SK-N-SH treated with all-trans-retinoic acid at 6 μM for 48 hours (cell line): ENCODE measurements around the gene ZNF12.

Experiments used
- ATAC-seq: fragments of 200-7000 bp; cut with Tn5 transposase; 3 replicates; pipeline ENCODE4 v1.9.1; 2020; ENCODE audit warnings: mild to moderate bottlenecking, moderate library complexity
- ARNTL ChIP-seq: fragments of 450-650 bp; formaldehyde crosslinking; IDR thresholded peaks from 2 replicates; pipeline ENCODE4 v1.5.0; 2020; ENCODE audit warnings: low read depth, mild to moderate bottlenecking, moderate library complexity, borderline replicate concordance
- BACH2 ChIP-seq: fragments of 250-450 bp; sonication (Bioruptor Pico); IDR thresholded peaks from 2 replicates; pipeline ENCODE4 v1.9.0; 2021; ENCODE audit warnings: mild to moderate bottlenecking, borderline replicate concordance
- CSDC2 ChIP-seq: fragments of 250-450 bp; sonication (Bioruptor Pico); IDR thresholded peaks from 2 replicates; pipeline ENCODE4 v1.5.0; 2020; ENCODE audit warnings: mild to moderate bottlenecking, moderate library complexity
- CSRNP3 ChIP-seq: fragments of 250-450 bp; sonication (Bioruptor Pico); IDR thresholded peaks from 2 replicates; pipeline ENCODE4 v1.5.1; 2021; ENCODE audit warnings: mild to moderate bottlenecking, moderate library complexity
- ESRRG ChIP-seq: fragments of 250-450 bp; sonication (Bioruptor Pico); IDR thresholded peaks from 2 replicates; pipeline ENCODE4 v1.6.1; 2021; ENCODE audit warnings: mild to moderate bottlenecking
- GLIS3 ChIP-seq: fragments of 250-450 bp; sonication (Bioruptor Pico); IDR thresholded peaks from 2 replicates; pipeline ENCODE4 v1.5.0; 2020; ENCODE audit warnings: mild to moderate bottlenecking, moderate library complexity
- ISL1 ChIP-seq: fragments of 250-450 bp; sonication (Bioruptor Pico); IDR thresholded peaks from 2 replicates; pipeline ENCODE4 v2.1.2; 2022; ENCODE audit warnings: mild to moderate bottlenecking, moderate library complexity
- OSR1 ChIP-seq: fragments of 250-450 bp; sonication (Bioruptor Pico); IDR thresholded peaks from 2 replicates; pipeline ENCODE4 v1.8.0; 2022; ENCODE audit warnings: moderate library complexity, mild to moderate bottlenecking, inconsistent platforms
- POU6F1 ChIP-seq: fragments of 250-450 bp; sonication (Bioruptor Pico); IDR thresholded peaks from 2 replicates; pipeline ENCODE4 v1.8.0; 2021; ENCODE audit warnings: low read depth, mild to moderate bottlenecking, moderate library complexity, borderline replicate concordance
- PPARA ChIP-seq: fragments of 250-450 bp; sonication (Bioruptor Pico); IDR thresholded peaks from 2 replicates; pipeline ENCODE4 v1.5.0; 2020; ENCODE audit warnings: mild to moderate bottlenecking, borderline replicate concordance
- RARB ChIP-seq: fragments of 250-450 bp; sonication (Bioruptor Pico); IDR thresholded peaks from 2 replicates; pipeline ENCODE4 v1.8.0; 2021; ENCODE audit warnings: mild to moderate bottlenecking, moderate library complexity
- SNAI2 ChIP-seq: fragments of 250-450 bp; sonication (Bioruptor Pico); IDR thresholded peaks from 2 replicates; pipeline ENCODE4 v1.5.0; 2020; ENCODE audit warnings: mild to moderate bottlenecking, moderate library complexity
- TCF4 ChIP-seq: fragments of 250-450 bp; sonication (Bioruptor Pico); IDR thresholded peaks from 2 replicates; pipeline ENCODE4 v1.8.0; 2021; ENCODE audit warnings: mild to moderate bottlenecking, moderate library complexity, borderline replicate concordance
- TOX ChIP-seq: fragments of 250-450 bp; sonication (Bioruptor Pico); IDR thresholded peaks from 2 replicates; pipeline ENCODE4 v1.8.0; 2021; ENCODE audit warnings: mild to moderate bottlenecking, moderate library complexity, borderline replicate concordance
- TSHZ2 ChIP-seq: fragments of 250-450 bp; sonication (Bioruptor Pico); IDR thresholded peaks from 2 replicates; pipeline ENCODE4 v1.5.0; 2020; ENCODE audit warnings: mild to moderate bottlenecking, moderate library complexity
- ZC3H10 ChIP-seq: fragments of 250-450 bp; sonication (Bioruptor Pico); IDR thresholded peaks from 2 replicates; pipeline ENCODE4 v1.5.1; 2021; ENCODE audit warnings: mild to moderate bottlenecking, moderate library complexity
- ZFP30 ChIP-seq: fragments of 450-650 bp; formaldehyde crosslinking; IDR thresholded peaks from 2 replicates; pipeline ENCODE4 v1.5.0; 2022; ENCODE audit warnings: mild to moderate bottlenecking, moderate library complexity
- ZNF565 ChIP-seq: fragments of 450-650 bp; formaldehyde crosslinking; conservative IDR thresholded peaks from 2 replicates; pipeline ENCODE4 v1.5.0; 2020; ENCODE audit warnings: low read depth, mild to moderate bottlenecking, moderate library complexity
- ZNF70 ChIP-seq: fragments of 450-650 bp; formaldehyde crosslinking; IDR thresholded peaks from 2 replicates; pipeline ENCODE4 v1.5.0; 2020; ENCODE audit warnings: mild to moderate bottlenecking, moderate library complexity
- ZNF8 ChIP-seq: fragments of 450-650 bp; formaldehyde crosslinking; IDR thresholded peaks from 2 replicates; pipeline ENCODE4 v1.5.0; 2020; ENCODE audit warnings: mild to moderate bottlenecking, moderate library complexity
- TF ChIP-seq, protein P1 (sequence below): fragments of 250-450 bp; sonication (Bioruptor Pico); IDR thresholded peaks from 2 replicates; pipeline ENCODE4 v1.5.1; 2020; ENCODE audit warnings: low read depth, mild to moderate bottlenecking, moderate library complexity

The ZNF12 gene

DNA sequence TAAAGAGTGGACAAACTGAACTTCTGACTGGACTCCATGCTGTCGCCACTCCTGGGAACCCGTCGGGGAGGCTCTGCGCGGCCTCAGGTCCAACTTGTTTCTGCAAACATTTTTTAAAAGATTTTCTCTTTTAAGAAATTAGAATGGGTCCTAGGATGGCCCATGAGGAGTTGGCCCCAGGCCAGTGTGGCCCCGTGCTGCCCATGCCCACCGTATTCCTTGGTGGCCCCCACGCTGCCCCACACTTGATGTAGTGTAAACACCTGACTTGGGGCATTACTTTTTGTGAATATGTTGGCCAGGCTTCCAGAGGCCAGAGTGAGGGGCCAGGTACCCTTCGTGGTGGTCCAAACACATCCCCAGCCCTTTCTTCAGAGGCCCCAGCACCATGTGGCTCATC is 50.3 kb downstream of the ZNF12 start:
- no peak for TF ChIP-seq OSR1
- TF ChIP-seq, protein P1, sequence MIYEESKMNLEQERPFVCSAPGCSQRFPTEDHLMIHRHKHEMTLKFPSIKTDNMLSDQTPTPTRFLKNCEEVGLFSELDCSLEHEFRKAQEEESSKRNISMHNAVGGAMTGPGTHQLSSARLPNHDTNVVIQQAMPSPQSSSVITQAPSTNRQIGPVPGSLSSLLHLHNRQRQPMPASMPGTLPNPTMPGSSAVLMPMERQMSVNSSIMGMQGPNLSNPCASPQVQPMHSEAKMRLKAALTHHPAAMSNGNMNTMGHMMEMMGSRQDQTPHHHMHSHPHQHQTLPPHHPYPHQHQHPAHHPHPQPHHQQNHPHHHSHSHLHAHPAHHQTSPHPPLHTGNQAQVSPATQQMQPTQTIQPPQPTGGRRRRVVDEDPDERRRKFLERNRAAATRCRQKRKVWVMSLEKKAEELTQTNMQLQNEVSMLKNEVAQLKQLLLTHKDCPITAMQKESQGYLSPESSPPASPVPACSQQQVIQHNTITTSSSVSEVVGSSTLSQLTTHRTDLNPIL: no peak
- no peak for ATAC-seq

GRCh38 chr7:6655636-6656385 is 50.9 kb downstream of the ZNF12 start:
- no peak for ATAC-seq
- TF ChIP-seq CSDC2 (CRISPR knock-in tag) (no peak), POU6F1 (CRISPR knock-in tag) (no peak), ISL1 (no peak), ZNF8 (CRISPR knock-in tag) (no peak), ESRRG (CRISPR knock-in tag) (no peak), BACH2 (CRISPR knock-in tag) (no peak), TCF4 (CRISPR knock-in tag) (no peak), ZNF70 (CRISPR knock-in tag) (no peak), GLIS3 (CRISPR knock-in tag) (no peak), TOX (no peak), ZFP30 (CRISPR knock-in tag) (no peak), SNAI2 (CRISPR knock-in tag) (no peak), ZNF565 (CRISPR knock-in tag) (no peak), ARNTL (CRISPR knock-in tag) (no peak), RARB (CRISPR knock-in tag) (no peak), PPARA (CRISPR knock-in tag) (no peak), CSRNP3 (no peak)
- TF ChIP-seq, protein P1: no peak
- TF ChIP-seq, all 23 proteins: peak for 0

- TF ChIP-seq RARB (CRISPR knock-in tag) (no peak), ZNF8 (CRISPR knock-in tag) (no peak), ZFP30 (CRISPR knock-in tag) (no peak), SNAI2 (CRISPR knock-in tag) (no peak), ISL1 (no peak), ZC3H10 (CRISPR knock-in tag) (no peak), ZNF70 (CRISPR knock-in tag) (no peak), PPARA (CRISPR knock-in tag) (no peak), TSHZ2 (CRISPR knock-in tag) (no peak), TOX (no peak), ARNTL (CRISPR knock-in tag) (no peak)
- TF ChIP-seq, protein P1: no peak
- ATAC-seq: no peak
These were observed 51.7 kb downstream of the ZNF12 start for GRCh38 chr7:6654842-6655610.
